ENCODE measurements around the gene NEU4.
"Not testable (repeated sequence)": the region's sequence is repeated elsewhere in the genome, so short reads cannot be mapped to it uniquely, and the experiment has no call there.

Gene NEU4

DNA sequence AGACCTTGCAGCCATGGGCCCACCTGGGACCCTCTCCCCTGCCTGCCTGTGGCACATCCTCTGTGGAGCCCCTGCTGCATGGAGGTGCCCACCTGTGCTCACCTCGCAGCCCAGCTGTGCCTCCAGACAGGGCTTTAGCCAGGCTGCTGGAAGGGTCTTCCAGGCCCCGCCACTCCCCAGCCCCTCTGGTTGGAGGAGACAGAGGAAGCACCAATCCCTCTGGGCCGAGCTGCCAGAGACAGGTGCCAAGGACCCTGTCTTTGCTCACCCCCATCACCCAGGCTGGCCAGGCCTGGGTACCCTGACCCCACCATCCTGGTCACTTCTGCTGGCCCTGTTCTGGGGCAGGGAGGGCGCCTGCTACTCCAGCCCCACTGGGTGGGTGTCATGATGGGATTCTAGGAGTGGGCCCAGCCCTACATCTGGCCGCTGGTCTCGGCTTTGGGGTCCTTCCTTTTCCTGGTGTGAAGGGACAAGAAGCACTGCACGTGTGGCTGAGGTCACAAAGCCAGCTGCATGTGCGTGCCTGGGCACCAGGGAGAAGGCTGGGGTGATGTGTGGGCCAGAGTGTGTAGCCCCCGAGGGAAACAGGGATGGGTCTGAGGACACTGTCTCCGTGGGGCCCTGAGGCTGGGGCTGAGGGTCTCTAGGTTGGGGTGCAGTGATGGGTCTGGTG lies 9.3 kb upstream of the NEU4 start:
- DNase-seq (ENCODE audit: low read depth), result no peak

DNA sequence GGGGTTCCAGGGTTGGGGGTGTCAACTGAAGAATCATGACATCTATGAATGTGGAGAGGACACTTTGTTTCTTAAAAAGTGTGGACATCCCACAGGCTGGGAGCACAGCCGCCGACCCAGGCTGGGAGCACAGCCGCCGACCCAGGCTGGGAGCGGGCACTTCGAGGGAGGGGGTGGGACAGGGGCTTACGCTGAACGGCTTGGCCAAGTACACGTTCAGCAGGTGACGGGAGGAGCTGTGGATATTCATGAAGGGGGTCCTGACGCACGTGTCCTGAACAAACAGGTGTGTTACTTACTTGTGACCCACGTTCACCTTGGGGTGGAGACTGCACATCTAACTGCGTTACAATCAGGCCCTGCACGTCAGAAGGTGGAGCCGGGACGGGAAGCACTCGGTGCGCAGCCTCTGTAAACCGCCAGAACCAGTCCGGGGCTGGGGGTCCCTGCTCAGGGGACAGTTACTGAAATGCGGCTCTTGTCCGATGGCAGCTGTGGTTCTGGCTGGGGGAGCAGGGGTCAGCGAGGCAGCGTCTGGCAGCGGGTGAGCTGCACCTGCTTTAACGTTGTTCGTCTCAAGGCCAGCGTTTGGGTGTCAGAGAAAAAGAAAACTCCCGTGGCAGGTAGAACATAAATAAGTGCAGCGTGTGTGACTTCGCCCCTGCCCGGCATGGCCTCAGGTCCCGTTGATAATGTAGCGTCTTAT lies 8.6 kb upstream of the NEU4 start:
- not testable (repeated sequence) for DNase-seq (ENCODE audit: low read depth)

DNA sequence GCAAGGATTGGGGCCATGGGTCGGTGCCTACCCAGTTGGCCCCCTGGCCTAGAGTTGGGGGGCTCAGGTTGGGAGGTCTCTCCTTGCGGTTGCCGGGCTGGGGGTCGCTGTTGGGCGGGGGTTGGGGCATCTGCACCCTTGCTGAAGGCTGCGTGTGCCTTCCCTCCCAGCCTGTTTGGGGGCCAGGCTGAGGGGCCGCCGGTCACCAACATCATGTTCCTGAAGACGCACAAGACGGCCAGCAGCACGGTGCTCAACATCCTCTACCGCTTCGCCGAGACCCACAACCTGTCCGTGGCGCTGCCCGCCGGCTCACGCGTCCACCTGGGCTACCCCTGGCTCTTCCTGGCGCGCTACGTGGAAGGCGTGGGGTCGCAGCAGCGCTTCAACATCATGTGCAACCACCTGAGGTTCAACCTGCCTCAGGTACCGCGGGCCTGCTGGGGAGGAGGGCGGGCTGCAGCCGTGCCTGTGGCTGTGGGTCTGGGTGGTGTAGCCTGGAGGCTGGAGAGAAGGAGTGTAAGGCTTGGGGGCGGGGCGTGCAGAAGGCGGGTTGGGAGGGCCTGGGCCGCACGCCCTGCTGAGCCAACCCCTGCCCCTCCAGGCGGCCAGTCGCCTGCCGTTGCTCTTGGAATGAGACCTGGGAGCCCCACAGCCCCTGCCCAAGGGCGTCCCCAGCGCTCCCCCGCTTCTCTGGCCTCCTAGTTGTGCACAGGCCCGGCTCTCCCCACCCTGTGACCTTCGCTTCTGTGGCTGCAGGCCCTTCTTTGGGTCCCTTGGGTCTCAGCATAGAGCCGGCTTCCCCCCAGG lies 7.2 kb upstream of the NEU4 start:
- DNase-seq (ENCODE audit: low read depth), result no peak

DNA sequence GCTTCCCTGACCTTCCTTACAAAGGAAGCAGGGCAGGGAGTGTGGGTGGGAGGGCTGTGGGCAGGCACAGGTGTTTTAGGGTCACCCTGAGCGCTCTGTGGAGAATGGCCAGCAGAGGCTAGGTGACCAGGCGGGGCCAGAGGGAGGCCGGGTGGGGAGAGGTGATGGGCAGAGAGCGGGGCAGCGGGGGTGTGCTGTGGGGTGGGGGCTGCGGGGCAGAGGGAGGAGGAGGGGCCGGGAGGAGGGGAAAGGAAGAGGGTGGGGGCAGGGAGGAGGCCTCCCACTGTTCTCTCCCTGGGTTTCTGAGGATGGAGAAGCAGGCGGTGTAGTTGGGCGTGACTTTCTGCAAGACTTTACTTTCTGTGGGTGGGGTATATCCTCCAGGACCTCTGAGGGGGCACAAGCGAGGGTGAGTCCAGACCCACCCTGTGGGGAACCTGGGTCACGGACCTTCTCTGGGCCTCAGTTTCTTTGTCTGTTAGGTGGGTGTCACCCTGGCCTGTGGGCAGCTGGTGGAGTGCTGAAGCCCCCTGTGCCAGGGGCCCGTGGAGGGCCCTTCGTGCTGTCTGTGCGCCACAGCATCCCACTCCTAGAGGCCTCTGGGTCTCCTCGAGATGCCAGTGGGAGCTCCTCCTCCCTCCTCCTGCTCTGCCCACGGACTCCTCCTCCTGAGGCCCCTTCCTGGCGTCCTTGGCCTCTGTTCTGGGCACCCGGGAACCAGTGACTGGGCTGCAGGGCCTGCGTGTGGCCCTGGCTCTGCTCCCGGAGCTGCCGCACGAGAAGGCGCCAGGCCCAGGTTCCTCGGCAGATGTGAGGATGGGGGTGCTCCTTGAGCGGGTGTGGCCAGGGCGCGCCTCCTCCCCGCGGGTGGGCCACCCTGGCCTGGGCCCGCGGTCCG lies 6.3 kb upstream of the NEU4 start:
- DNase-seq (ENCODE audit: low read depth), result no peak

DNA sequence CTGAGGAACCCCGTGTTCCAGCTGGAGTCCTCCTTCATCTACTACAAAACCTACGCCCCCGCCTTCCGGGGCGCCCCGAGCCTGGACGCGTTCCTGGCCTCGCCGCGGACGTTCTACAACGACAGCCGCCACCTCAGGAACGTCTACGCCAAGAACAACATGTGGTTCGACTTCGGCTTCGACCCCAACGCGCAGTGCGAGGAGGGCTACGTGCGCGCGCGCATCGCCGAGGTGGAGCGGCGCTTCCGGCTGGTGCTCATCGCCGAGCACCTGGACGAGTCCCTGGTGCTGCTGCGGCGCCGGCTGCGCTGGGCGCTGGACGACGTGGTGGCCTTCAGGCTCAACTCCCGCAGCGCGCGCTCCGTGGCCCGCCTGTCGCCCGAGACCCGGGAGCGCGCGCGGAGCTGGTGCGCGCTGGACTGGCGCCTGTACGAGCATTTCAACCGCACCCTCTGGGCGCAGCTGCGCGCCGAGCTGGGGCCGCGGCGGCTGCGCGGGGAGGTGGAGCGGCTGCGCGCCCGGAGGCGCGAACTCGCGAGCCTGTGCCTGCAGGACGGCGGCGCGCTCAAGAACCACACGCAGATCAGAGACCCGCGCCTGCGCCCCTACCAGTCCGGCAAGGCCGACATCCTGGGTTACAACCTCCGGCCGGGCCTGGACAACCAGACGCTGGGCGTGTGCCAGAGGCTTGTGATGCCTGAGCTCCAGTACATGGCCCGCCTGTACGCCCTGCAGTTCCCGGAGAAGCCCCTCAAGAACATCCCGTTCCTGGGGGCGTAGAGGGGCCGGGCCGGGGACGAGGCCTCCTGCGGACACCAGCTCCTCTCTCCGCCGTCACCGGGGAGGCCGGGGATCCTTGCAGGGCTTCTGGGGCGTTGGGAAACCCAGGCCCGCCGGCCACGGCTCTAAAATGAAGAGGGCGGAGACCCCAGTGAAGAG lies 5.3 kb upstream of the NEU4 start:
- no peak for DNase-seq (ENCODE audit: low read depth)

DNA sequence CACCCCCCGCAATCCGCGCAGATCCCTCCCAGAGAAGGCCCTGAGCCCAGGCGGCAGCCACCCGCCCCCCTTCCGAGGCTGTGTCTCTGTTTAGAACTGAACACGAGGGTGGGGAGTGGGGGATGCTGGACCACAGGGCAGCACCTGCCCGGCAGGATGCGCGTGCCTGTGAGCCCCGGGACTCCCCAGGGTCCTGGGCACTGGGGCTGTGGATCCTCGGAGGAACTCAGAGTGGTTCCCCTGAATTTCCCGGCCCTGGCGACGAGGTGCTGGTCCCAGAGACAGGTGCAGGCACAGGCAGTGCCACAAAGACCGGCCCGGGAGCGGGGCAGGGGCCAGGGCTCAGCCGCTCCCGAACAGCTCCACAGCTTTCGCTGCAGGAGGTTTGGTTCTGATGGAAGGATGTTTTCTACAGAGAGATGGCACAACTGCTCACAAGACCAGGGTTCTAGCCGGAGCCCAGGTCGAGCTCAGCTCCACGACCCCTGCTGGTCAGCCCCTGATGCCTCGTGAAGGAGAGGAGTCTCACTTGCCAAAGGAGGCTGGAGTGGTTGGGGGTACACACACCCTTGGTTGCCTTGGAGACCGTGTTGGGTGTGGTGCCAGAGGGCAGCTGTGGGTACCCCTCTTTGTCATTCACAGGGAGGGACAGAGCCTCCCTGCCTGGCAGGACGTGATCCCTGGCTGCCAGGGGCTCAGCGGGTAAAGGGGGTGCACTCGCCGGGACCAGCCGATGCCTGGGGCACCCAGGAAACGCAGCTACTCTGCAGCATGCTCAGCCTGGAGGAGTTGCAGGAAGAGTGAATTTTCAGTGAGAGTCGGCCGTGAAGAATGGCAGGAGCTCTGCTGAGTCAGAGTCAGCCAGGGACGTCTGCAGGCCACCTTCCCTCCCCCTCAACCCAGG lies 4.4 kb upstream of the NEU4 start:
- DNase-seq (ENCODE audit: low read depth), result no peak

DNA sequence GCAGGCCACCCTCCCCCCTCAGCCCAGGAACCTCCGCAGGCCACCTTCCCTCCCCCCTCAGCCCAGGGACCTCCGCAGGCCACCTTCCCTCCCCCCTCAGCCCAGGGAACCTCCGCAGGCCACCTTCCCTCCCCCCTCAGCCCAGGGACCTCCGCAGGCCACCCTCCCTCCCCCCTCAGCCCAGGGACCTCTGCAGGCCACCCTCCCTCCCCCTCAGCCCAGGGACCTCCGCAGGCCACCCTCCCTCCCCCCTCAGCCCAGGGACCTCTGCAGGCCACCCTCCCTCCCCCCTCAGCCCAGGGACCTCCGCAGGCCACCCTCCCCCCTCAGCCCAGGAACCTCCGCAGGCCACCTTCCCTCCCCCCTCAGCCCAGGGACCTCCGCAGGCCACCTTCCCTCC lies 2.8 kb upstream of the NEU4 start:
- not testable (repeated sequence) for DNase-seq (ENCODE audit: low read depth)

DNA sequence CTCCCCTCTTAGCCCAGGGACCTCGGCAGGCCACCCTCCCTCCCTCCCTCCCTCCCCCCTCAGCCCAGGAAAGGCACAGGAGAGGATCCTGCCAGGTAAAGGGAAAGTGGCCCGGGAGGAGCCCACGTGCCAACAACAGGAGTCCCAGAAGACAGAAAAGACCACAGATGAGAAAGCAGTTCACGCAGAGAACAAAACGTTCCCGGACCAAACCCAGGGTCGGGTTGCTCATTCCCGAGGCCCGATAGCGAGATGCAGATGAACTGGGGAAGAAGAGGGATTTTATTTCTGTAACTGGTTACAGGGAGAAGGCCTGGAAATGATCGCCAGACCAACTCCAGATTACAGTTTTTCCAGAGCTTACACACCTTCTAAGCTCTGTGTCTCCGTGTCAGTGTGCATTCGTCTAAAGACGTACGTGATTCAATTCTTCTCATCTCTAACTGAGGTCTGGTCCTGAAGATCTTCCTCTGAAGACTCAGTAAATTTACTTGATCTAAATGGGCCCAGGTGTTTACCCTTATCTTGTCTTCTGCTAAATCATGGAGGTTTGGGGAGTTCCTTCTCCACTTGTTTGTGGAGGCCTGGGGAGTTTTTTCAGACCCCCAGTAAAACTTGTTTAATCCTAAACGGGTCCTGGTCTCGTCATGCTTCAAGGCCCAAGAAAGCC lies 807 bp upstream of the NEU4 start:
- DNase-seq (ENCODE audit: low read depth), result no peak

DNA sequence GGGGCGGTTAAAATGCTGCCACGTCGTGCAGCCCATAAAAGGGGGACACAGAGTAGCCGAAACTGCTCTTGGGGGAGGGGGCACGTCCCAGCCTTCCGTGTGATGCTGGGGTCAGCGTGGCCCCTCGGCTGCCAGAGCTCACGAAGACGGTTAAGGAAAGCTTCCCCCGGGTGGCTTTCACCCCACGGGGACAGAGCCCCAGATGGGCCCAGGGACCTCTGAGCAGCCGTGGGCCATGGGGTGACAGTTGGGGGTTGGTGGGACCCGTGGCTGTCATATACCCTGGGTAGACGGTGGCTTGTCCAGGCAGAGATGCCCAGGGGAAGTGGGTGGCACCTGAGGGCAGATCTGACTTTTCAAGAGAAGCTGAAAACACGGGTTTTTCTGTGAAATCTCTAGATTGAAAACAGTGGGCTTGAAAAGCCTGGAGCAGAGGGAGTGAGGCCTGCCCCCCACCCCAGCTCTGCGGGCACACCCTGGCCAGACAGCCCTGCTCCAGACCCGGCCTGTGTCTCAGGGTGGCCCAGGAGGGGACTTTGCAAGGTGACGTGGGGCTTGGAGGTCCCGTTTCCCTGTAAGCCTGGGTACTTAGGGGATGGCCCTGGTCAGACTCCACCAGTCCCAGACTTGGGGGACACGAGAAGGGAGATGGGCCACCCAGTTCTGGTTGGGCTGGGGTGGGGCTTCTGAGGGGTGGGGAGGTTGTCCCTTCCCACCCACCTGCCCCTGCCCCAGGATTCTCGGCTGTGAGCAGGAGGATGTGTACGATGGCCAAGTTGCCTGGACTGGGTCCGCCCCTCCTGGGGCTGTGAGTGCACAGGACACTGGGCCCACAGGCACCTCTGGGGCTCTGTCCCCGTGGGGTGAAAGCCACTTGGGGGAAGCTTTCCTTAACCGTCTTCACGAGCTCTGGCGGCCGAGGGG lies 652 bp downstream of the NEU4 start:
- no peak for DNase-seq (ENCODE audit: low read depth)

DNA sequence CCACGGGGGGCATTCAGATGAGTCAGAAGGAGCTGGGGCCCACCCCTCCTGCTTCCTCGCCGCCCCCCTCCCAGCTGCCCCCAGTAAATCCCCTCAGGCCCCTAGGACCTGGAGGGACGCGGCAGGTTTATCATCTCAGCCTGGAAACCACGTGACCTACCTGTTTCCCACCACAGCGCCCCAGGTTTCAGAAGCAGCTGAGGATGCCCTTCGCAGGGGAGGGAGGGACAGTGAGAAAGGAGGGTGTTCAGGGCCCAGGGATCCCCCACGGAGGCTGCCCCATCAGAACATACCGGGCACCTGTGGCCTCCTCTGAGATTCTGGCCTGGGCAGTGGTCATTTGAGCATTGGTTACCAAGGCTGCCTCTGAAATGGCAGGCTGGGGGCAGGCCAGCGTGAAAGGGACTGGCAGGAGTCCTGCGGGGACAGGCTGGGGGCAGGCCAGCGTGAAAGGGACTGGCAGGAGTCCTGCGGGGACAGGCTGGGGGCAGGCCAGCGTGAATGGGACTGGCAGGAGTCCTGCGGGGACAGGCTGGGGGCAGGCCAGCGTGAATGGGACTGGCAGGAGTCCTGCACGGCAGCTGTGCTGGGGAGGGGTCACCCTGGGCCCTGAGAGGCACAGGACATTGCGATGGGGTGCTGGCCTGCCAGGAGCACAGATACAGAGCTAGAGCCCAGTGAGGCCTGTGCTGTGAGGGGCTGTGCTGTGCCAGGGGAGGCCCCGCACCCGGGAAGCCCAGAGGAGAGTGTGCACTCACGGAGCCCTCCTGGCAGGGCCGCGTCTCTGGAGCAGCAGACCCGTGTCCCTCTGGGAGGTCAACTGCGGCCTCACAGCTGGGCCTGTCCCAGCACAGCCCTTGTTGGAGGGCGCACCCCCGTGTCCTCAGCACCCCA lies 1.6 kb downstream of the NEU4 start:
- no peak for DNase-seq (ENCODE audit: low read depth)

DNA sequence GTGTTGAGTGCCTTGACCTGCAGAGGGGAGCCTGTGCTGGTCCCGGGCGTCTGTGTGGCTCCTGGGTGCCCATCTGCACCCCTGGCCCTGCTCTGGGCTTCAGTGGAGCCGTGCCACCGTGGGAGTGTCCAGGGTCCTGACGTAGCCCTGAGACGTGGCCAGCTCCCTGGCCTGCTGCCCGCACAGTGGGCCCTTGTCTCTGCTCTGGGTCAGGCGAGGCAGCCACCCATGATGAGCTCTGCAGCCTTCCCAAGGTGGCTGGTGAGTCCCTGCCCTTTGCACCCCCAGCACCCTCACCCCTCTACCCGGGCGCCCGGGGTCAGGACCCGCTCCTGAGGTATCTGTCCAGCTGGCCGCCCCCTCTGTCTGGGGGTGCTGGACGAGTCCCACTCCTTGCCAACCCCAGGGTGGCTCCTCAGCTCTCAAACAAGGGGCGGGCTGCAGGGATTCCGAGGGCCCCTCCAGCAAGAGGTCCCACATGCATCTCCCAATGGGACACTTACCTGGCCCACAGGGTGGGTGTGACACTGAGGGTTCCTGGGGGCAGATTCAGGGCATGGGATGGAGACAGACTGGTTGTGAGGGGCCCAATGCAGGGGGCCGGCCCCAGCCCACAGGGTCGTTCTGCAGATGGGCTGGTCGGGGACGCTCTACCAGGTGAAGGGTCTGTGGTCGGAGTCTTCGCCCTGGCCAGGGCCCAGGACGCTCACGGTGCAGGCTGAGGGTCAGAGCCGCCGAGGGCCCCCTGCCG lies 2.4 kb downstream of the NEU4 start:
- DNase-seq (ENCODE audit: low read depth), result no peak

DNA sequence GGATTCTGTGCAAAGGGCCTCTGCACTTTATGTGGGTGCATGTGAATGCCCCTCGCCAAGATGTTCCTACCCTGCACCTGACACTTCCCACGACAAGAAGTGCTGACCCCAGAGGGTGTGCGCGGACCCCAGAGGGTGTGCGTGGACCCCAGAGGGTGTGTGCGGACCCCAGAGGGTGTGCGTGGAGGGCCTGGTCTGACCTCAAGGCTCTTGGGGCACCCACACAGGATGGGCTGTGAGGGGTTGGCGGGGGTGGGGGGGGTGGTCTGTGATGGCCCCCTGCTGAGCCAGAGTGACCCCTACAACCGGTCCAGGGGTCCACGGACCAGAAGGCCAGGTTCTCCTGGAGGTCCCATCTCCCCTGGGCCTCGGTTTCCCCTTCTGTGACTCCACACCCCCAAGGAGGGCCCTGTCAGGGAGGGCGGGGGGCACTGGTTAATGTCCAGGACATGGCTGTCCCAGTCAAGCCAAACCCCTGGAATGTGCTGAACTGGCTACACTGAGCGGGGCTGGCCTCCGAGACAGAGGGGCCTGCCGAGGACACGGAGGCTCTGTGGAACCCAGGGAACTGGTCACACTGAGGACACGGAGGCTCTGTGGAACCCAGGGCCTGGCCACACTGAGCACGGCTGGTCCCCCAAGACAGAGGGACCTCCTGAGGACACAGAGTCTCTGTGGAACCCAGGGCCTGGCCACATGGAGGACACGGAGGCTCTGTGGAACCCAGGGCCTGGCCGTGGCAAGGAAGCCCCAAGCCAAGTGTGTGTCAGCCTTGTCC lies 3.1 kb downstream of the NEU4 start:
- no peak for DNase-seq (ENCODE audit: low read depth)

DNA sequence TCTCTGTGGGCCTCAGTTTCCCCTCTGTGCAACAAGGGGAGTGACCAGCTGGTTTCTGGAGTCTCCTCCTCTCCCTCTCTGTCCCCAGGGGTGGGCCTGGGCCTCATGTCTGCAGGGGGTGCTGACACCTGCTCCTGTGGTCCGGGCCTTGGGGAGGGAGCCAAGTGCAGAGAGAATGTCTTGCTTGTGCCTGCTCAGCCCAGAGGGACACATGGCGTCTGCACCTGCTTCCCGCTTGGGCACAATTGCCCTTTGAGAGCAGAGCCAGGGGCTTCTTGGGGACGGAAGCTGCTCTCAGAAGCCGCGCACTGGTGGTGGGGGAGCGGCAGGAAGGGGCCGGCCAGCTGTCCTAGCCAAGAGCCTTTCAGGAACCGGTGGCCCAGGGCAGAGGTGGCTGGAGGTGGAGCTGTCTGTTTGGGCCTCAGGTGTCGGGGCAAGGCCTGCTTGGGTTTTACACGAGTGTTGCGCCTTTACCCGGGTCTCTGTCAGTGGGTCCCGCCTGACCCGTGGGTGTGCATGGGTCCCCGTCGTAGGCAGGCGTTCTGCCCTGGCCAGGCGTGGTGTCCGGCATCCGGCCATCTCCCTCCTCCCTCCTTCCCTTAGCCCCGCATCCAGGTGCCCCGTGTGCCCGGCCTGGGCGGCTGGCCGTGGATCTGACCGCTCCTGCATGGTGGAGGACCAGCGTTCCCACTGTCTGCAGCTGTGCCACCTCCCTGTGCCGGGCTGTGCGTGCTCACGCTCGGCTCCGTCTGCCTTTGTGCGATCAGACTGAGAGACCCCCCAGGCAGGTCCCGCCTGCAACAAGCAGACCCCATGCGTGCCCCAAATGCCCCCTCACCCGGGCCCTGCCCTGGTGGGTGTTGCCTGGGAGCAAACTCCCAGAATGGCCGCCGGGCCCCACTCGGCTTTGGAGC lies 4.0 kb downstream of the NEU4 start:
- DNase-seq (ENCODE audit: low read depth), result no peak

DNA sequence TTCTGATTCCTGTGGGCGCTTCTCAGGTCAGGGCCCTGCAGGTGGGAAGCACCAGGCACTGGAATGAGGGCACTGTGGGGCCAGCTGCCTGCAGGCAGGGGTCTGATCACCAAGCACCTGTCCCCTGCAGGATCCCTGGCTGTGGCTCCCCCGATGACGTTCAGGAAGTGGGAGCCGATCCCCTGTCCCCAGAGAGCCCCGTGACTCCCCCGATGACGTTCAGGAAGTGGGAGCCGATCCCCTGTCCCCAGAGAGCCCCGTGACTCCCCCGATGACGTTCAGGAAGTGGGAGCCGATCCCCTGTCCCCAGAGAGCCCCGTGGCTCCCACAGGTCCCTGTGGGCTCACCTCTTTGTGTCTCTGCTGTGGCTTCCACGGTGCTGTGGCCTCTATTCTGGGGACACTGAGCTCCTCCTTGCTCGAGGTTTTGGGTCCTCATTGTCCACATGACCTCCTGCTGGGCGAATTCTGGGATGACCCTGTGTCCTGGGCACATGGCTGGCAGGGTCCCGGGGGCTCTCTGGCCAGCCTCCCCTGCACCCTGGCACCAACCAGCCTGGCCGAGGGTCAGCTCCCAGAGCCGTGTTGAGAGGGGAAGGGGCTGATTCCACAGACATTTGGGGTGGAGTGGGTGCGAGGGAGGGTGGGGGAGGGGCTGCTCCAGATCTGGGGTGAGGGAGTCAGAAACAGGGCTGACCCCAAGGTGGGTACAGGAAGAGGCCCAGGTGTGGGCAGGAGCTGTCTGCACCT lies 4.8 kb downstream of the NEU4 start:
- DNase-seq (ENCODE audit: low read depth), result no peak
